MCF 10A (cell line): ENCODE data around the gene FBLN1. TPM values are rescaled to one million over a fixed set of nuclear protein-coding genes. Genes with fewer than 3 reads are reported as not detected.
A peak's percentile ranks its signal among the peaks of the same experiment; 100 is the strongest.

ENCODE experiments used
- BruUV-seq: library from RNA; stranded (reverse); fragments of 400-500 nt; replicated peaks from 2 replicates; lab custom pipeline; 2021; lab: Mats Ljungman, UMichigan
- CTCF ChIA-PET: fragments of 300-600 bp; sonication (Branson Sonifier 250); formaldehyde crosslinking; extraction: SDS; loops from one replicate; lab custom pipeline; 2021; ENCODE audit warnings: antibody characterized with exemption, inconsistent platforms; lab: Yijun Ruan, JAX
- POLR2A ChIA-PET: fragments of 300-600, 350-650 bp; sonication (Branson Sonifier 250); formaldehyde crosslinking; extraction: SDS; loops from one replicate; lab custom pipeline; 2020; ENCODE audit warnings: antibody characterized with exemption, inconsistent platforms; lab: Yijun Ruan, JAX
- DNase-seq: peaks from one replicate; pipeline ENCODE4 v3.0.0-alpha.2; 2018; ENCODE audit not compliant: unreplicated experiment
- H3K27ac Mint-ChIP-seq: one replicate; pipeline ENCODE4 v1.8.0; 2022; ENCODE audit warnings: mild to moderate bottlenecking, low read depth, mixed read lengths; ENCODE audit not compliant: unreplicated experiment
- H3K27me3 Mint-ChIP-seq: one replicate; pipeline ENCODE4 v1.8.0; 2022; ENCODE audit warnings: mixed read lengths; ENCODE audit not compliant: insufficient read depth, unreplicated experiment
- H3K36me3 Mint-ChIP-seq: one replicate; pipeline ENCODE4 v1.8.0; 2022; ENCODE audit warnings: mild to moderate bottlenecking, moderate library complexity, mixed read lengths; ENCODE audit not compliant: insufficient read depth, unreplicated experiment
- H3K4me1 Mint-ChIP-seq: one replicate; pipeline ENCODE4 v1.8.0; 2022; ENCODE audit warnings: mixed read lengths; ENCODE audit not compliant: insufficient read depth, unreplicated experiment
- H3K4me3 Mint-ChIP-seq: one replicate; pipeline ENCODE4 v1.8.0; 2022; ENCODE audit warnings: mild to moderate bottlenecking, moderate library complexity, mixed read lengths; ENCODE audit not compliant: unreplicated experiment
- H3K9me3 Mint-ChIP-seq: one replicate; pipeline ENCODE4 v1.8.0; 2022; ENCODE audit warnings: mixed read lengths; ENCODE audit not compliant: unreplicated experiment
- intact Hi-C: fragments of 100-400 bp; cut with micrococcal nuclease; formaldehyde crosslinking; loops from 2 replicates; pipeline ENCODE4 v1.14.1; 2022
- total RNA-seq: library from RNA; stranded (reverse); gene quantifications from 2 replicates; pipeline ENCODE4 v1.2.3, GENCODE V29; 2022
- TF ChIP-seq, protein P1 (sequence below): fragments of 200-600 bp; IDR thresholded peaks from one replicate; pipeline ENCODE4 v1.8.0; 2022; ENCODE audit warnings: antibody characterized with exemption, mild to moderate bottlenecking; ENCODE audit not compliant: unreplicated experiment

FBLN1 gene
- total RNA-seq, 1 experiment from 2014 or later = 110 TPM

DNA sequence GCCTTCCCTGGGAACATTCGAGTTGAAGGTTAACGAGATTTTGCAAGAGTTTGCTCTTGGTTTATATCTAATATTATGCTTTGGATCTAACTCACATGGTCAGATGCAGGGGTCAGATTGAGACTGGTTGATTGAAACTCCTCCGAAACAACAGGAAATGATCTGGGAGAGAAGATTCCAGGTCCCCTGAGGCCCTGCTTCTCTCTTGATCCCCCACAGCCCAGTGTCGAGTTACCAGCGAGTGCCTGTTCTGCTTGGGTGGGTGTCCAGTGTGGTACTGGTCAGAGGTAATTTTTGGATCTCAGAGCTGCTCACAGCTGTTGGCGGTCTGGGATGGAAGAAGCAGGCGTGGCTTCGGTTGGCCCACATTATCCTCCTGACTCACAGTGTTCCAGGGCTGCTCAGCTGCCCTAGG, 9.2 kb downstream of the FBLN1 start:
- TF ChIP-seq, protein P1, sequence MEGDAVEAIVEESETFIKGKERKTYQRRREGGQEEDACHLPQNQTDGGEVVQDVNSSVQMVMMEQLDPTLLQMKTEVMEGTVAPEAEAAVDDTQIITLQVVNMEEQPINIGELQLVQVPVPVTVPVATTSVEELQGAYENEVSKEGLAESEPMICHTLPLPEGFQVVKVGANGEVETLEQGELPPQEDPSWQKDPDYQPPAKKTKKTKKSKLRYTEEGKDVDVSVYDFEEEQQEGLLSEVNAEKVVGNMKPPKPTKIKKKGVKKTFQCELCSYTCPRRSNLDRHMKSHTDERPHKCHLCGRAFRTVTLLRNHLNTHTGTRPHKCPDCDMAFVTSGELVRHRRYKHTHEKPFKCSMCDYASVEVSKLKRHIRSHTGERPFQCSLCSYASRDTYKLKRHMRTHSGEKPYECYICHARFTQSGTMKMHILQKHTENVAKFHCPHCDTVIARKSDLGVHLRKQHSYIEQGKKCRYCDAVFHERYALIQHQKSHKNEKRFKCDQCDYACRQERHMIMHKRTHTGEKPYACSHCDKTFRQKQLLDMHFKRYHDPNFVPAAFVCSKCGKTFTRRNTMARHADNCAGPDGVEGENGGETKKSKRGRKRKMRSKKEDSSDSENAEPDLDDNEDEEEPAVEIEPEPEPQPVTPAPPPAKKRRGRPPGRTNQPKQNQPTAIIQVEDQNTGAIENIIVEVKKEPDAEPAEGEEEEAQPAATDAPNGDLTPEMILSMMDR = no peak
- DNase-seq = peak; percentile 56
- peaks cover 31% of the 10 kb centered on the region for H3K4me1 Mint-ChIP-seq
- ChIA-PET POLR2A (no interaction called here), CTCF (interaction anchor here (0.7 to 1.4 kb wide), 2 partner anchors 37 to 584 kb away, joined by 3 to 4 read pairs; no protein-coding TSS in a partner anchor)
- no peaks in the 10 kb centered on the region for H3K9me3 Mint-ChIP-seq
- peaks cover 15% of the 10 kb centered on the region for H3K36me3 Mint-ChIP-seq
- H3K27me3 Mint-ChIP-seq = no peaks in the 10 kb centered on the region
- H3K4me3 Mint-ChIP-seq = no peak overlapping the region
- intact Hi-C loops = no loop called here
- H3K27ac Mint-ChIP-seq = peak overlapping the region; percentile 69
- BruUV-seq = no TSS peak

DNA sequence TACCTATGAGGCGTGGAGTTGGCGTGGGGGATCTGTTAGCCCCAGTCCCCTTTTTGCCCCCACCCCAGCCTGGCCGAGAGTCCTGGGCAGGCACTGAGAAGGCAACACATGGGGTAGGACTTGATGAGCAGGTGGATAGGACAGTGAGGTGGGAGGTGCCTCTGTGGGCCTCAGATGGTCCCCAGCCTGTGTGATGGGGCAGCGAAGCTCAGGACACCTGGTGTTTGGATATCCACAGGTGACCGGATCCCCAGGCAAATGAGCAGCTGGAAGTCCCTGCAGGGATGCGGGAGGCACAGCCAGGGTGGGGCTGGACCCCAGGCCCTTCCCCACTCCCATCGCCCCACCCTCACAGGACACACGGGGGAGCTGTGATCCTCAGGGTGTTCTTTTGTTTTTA, 9.7 kb downstream of the FBLN1 start:
- H3K4me1 Mint-ChIP-seq = peaks cover 34% of the 10 kb centered on the region
- CTCF ChIA-PET = interaction anchor here (0.6 to 1.4 kb wide), 4 partner anchors 8 to 584 kb away, joined by 3 to 4 read pairs (median 4); no protein-coding TSS in a partner anchor
- POLR2A ChIA-PET = no interaction called here
- no peaks in the 10 kb centered on the region for H3K27me3 Mint-ChIP-seq
- no peak overlapping the region for H3K4me3 Mint-ChIP-seq
- H3K27ac Mint-ChIP-seq = peak overlapping the region; percentile 69
- TF ChIP-seq, protein P1 = no peak
- H3K36me3 Mint-ChIP-seq = peaks cover 11% of the 10 kb centered on the region
- no TSS peak for BruUV-seq
- intact Hi-C loops = no loop called here
- no peaks in the 10 kb centered on the region for H3K9me3 Mint-ChIP-seq
- DNase-seq = no peak

DNA sequence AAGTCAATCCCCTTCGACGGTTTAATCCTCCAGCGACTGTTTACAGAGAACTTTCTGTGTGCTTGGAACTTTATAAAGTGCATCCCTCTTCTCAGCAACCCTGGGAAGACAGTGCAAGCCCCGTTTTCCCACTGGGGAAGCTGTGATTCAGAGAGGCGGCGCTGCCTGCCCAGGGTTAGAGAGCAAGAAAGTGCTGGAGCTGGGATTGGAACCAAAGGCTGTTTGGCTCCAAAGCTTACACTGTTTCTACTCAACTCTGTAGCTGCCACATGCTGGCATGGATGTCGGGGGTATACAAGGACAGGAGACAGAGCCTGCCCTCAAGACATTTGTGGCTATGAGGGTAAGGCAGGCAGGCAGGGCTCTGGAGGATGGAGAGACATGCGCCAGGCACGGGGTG, 13.0 kb downstream of the FBLN1 start:
- Mint-ChIP-seq H3K27me3 (no peaks in the 10 kb centered on the region), H3K4me1 (peaks cover 51% of the 10 kb centered on the region), H3K4me3 (no peak overlapping the region), H3K36me3 (peaks cover 27% of the 10 kb centered on the region), H3K27ac (peak overlapping the region; percentile 40), H3K9me3 (no peaks in the 10 kb centered on the region)
- TF ChIP-seq, protein P1 = no peak
- ChIA-PET POLR2A (interaction anchor here (1.2 to 2.9 kb wide), 2 partner anchors 10 to 74 kb away, joined by 3 to 14 read pairs; no protein-coding TSS in a partner anchor), CTCF (interaction anchor here (0.6 to 1.3 kb wide), 2 partner anchors 45 to 282 kb away, joined by 3 read pairs; no protein-coding TSS in a partner anchor)
- DNase-seq = no peak
- intact Hi-C loops = no loop called here
- BruUV-seq = no TSS peak

DNA sequence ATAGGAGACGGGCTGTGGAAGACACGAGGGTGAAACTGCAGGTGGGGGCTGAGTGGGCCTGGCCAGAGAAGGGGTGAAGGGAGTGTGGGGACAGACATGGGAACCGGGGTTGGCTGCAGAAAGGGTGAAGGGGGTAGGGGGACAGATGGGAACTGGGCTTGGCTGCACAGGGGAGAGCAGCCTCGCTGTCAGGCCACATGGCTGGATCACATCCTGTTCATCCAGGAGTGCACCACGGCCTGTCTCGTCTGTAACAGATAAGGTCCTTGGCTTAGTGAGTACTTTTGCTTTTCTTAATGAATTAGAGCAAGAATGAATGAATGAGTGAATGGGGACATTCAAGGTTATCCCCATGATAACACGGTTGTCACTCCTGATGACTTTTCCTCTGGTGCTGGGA, 13.5 kb downstream of the FBLN1 start:
- peaks cover 51% of the 10 kb centered on the region for H3K4me1 Mint-ChIP-seq
- intact Hi-C loops = no loop called here
- H3K27ac Mint-ChIP-seq = peak overlapping the region; percentile 40
- POLR2A ChIA-PET = interaction anchor here (0.7 to 3.4 kb wide), 8 partner anchors 11 to 346 kb away, joined by 3 to 15 read pairs (median 8); partner anchors contain the start of gene FBLN1
- BruUV-seq = no TSS peak
- no peaks in the 10 kb centered on the region for H3K9me3 Mint-ChIP-seq
- H3K4me3 Mint-ChIP-seq = no peak overlapping the region
- CTCF ChIA-PET = interaction anchor here (0.6 to 1.0 kb wide), 3 partner anchors 14 to 117 kb away, joined by 3 to 4 read pairs (median 4); partner anchors contain the start of gene FBLN1
- DNase-seq = no peak
- TF ChIP-seq, protein P1 = no peak
- peaks cover 32% of the 10 kb centered on the region for H3K36me3 Mint-ChIP-seq
- H3K27me3 Mint-ChIP-seq = no peaks in the 10 kb centered on the region
